B cell (primary cell): ENCODE measurements around the gene POLR1C. TPM values are rescaled to one million over a fixed set of nuclear protein-coding genes. Genes with fewer than 3 reads are reported as not detected.
"Not testable (repeated sequence)": the region's sequence is repeated elsewhere in the genome, so short reads cannot be mapped to it uniquely, and the experiment has no call there.

Experiments
- ATAC-seq: fragments of 200-7000 bp; cut with Tn5 transposase; one replicate; pipeline ENCODE4 v1.10.0; 2021; ENCODE audit warnings: low read depth, mild to moderate bottlenecking, moderate number of reproducible peaks, moderate library complexity
- CTCF ChIA-PET: fragments of 350-600 bp; sonication (Branson Sonifier 250); formaldehyde crosslinking; loops from one replicate; lab custom pipeline; 2021; ENCODE audit warnings: antibody characterized with exemption, inconsistent platforms; lab: Charles Lee
- POLR2A ChIA-PET: fragments of 350-600 bp; sonication (Branson Sonifier 250); formaldehyde crosslinking; loops from one replicate; lab custom pipeline; 2021; ENCODE audit warnings: antibody characterized with exemption; lab: Charles Lee
- DNase-seq: peaks from one replicate; pipeline ENCODE4 v3.0.0; 2013
- H2AFZ ChIP-seq: 2 replicates; pipeline ENCODE4 v1.6.1; 2012; ENCODE audit warnings: mild to moderate bottlenecking, low read depth, low read length; ENCODE audit not compliant: insufficient read depth, poor library complexity, severe bottlenecking
- H3K27ac ChIP-seq, 2 donors: 1 replicate in 1 of 2; 2 replicates in 1 of 2; pipeline ENCODE4 v1.5.1; 2012 to 2013; ENCODE audit warnings: low read length in 2 of 2, mild to moderate bottlenecking in 2 of 2, moderate library complexity in 1 of 2
- H3K27me3 ChIP-seq, 4 experiments: fragments of 200-600 bp in 1 of 4; sonication (generic) in 1 of 4; replicated peaks in 1 of 4; 1 replicate in 2 of 4; 2 replicates in 2 of 4; pipeline versions ENCODE4 v1.6.1 to v1.7.0; 2013 to 2016; ENCODE audit warnings: low read length in 3 of 4, mild to moderate bottlenecking in 2 of 4, mixed read lengths in 1 of 4, moderate library complexity in 1 of 4; ENCODE audit not compliant: insufficient read depth in 4 of 4, control insufficient read depth in 3 of 4; ENCODE audit errors: control extremely low read depth in 1 of 4
- H3K36me3 ChIP-seq, 2 experiments: replicated peaks in 1 of 2; 1 replicate in 1 of 2; 2 replicates in 1 of 2; pipeline versions ENCODE4 v1.6.1 to v1.7.1; 2013; ENCODE audit warnings: low read length in 1 of 2; ENCODE audit not compliant: insufficient read depth in 2 of 2, control insufficient read depth in 1 of 2; ENCODE audit errors: control extremely low read depth in 1 of 2, extremely low read depth in 1 of 2
- H3K4me1 ChIP-seq, 2 donors: fragments of 200-600 bp in 1 of 2; sonication (generic) in 1 of 2; 1 replicate in 1 of 2; 2 replicates in 1 of 2; pipeline versions ENCODE4 v1.5.1 to v1.6.1; 2013 to 2017; ENCODE audit warnings: low read length in 2 of 2; ENCODE audit not compliant: control insufficient read depth in 2 of 2, insufficient read depth in 2 of 2
- H3K4me2 ChIP-seq: replicated peaks from 2 replicates; pipeline ENCODE3; 2012; ENCODE audit warnings: mild to moderate bottlenecking, low read depth, low read length; ENCODE audit not compliant: poor library complexity, severe bottlenecking
- H3K4me3 ChIP-seq, 5 experiments: fragments of 200-600 bp in 1 of 5; sonication (generic) in 1 of 5; 1 replicate in 3 of 5; 2 replicates in 2 of 5; pipeline versions ENCODE4 v1.5.1 to v1.7.0; 2011 to 2016; ENCODE audit warnings: low read length in 4 of 5, mild to moderate bottlenecking in 4 of 5, low read depth in 2 of 5, control low read depth in 1 of 5, moderate library complexity in 1 of 5; ENCODE audit not compliant: insufficient read depth in 1 of 5; ENCODE audit errors: control extremely low read depth in 1 of 5, extremely low read depth in 1 of 5
- H3K79me2 ChIP-seq: fragments of 200-600 bp; sonication (generic); one replicate; pipeline ENCODE4 v1.6.0; 2016; ENCODE audit warnings: low read length; ENCODE audit not compliant: control insufficient read depth, insufficient read depth
- H3K9ac ChIP-seq: fragments of 200-600 bp; sonication (generic); 2 replicates; pipeline ENCODE4 v1.6.1; 2017; ENCODE audit warnings: mild to moderate bottlenecking, low read length, moderate library complexity
- H3K9me3 ChIP-seq, 3 donors: one replicate each; pipeline versions ENCODE4 v1.6.1 to v1.7.1; 2013; ENCODE audit warnings: low read length in 2 of 3; ENCODE audit not compliant: control insufficient read depth in 2 of 3, insufficient read depth in 1 of 3; ENCODE audit errors: control extremely low read depth in 1 of 3
- H4K20me1 ChIP-seq: 2 replicates; pipeline ENCODE4 v1.6.0; 2012; ENCODE audit warnings: mild to moderate bottlenecking, low read length; ENCODE audit not compliant: insufficient read depth, control insufficient read depth, poor library complexity, severe bottlenecking
- H3K27ac Mint-ChIP-seq: one replicate; pipeline ENCODE4 v1.8.0; 2021; ENCODE audit warnings: mixed read lengths
- H3K27me3 Mint-ChIP-seq: one replicate; pipeline ENCODE4 v1.8.0; 2021; ENCODE audit warnings: mixed read lengths
- H3K4me1 Mint-ChIP-seq: one replicate; pipeline ENCODE4 v1.8.0; 2021; ENCODE audit warnings: mixed read lengths
- H3K4me3 Mint-ChIP-seq: one replicate; pipeline ENCODE4 v1.8.0; 2021; ENCODE audit warnings: mixed read lengths
- H3K9me3 Mint-ChIP-seq: one replicate; pipeline ENCODE4 v1.8.0; 2022; ENCODE audit warnings: mixed read lengths; ENCODE audit not compliant: insufficient read depth
- CTCF ChIP-seq: fragments of 200-600 bp; IDR thresholded peaks from one replicate; pipeline ENCODE4 v1.8.0; 2022; ENCODE audit warnings: antibody characterized with exemption, mild to moderate bottlenecking
- EZH2 ChIP-seq: IDR thresholded peaks from 2 replicates; pipeline ENCODE4 v1.6.1; 2012; ENCODE audit warnings: borderline replicate concordance, low read depth, mild to moderate bottlenecking, moderate library complexity, low read length; ENCODE audit not compliant: insufficient read depth, poor library complexity, severe bottlenecking
- WGBS: methylation state at CpG from one replicate; pipeline ENCODE4 v1.1.5; 2013; ENCODE audit warnings: missing lambda C conversion rate; ENCODE audit not compliant: insufficient coverage; 5-methylcytosine and 5-hydroxymethylcytosine counted together
- intact Hi-C: fragments of 100-400 bp; cut with micrococcal nuclease; formaldehyde crosslinking; loops from one replicate; pipeline ENCODE4 v1.10.0; 2022
- polyA plus RNA-seq: library from polyadenylated mRNA; depleted of rRNA; stranded (reverse); fragments of >200 nt; gene quantifications from 2 replicates; pipeline ENCODE4 v1.2.3, GENCODE V29; 2012
- total RNA-seq, 2 donors: library from RNA; stranded (reverse); fragments of 120-200 nt in 1 of 2; gene quantifications; 1 replicate in 1 of 2; 2 replicates in 1 of 2; pipeline versions ENCODE4 v1.2.3 to v1.2.4, GENCODE V29; 2013 to 2022

Gene POLR1C
- total and polyA plus RNA-seq, 2 donors (not counting 1 experiment from before 2014, with no cell fraction given): 21.4 to 43.3 TPM

GRCh38 chr6:43544461-43544860, 27.6 kb downstream of the POLR1C start:
- Histone ChIP-seq H3K27me3 (no peaks in the 10 kb centered on the region), H3K9me3 (no peaks in the 10 kb centered on the region), H3K9ac (no peak overlapping the region), H4K20me1 (no peaks in the 10 kb centered on the region), H3K4me3 (no peak overlapping the region), H3K27ac (no peak overlapping the region), H3K79me2 (no peaks in the 10 kb centered on the region), H3K4me1 (no peaks in the 10 kb centered on the region), H2AFZ (no peak overlapping the region), H3K36me3 (peaks cover 0 to 57% of the 10 kb centered on the region in 2 experiments), H3K4me2 (no peak overlapping the region)
- POLR2A ChIA-PET: no interaction called here
- TF ChIP-seq CTCF (no peak), EZH2 (no peak)
- no peak overlapping the region for H3K27ac Mint-ChIP-seq
- peaks cover 6% of the 10 kb centered on the region for H3K4me1 Mint-ChIP-seq
- H3K9me3 Mint-ChIP-seq: no peaks in the 10 kb centered on the region
- no peak overlapping the region for H3K4me3 Mint-ChIP-seq
- ATAC-seq: peak; percentile 33
- intact Hi-C loops: no loop called here
- CTCF ChIA-PET: no interaction called here
- WGBS: no CpG with 5 or more reads among the region's 4 CpGs
- DNase-seq: no peak
- no peaks in the 10 kb centered on the region for H3K27me3 Mint-ChIP-seq

DNA sequence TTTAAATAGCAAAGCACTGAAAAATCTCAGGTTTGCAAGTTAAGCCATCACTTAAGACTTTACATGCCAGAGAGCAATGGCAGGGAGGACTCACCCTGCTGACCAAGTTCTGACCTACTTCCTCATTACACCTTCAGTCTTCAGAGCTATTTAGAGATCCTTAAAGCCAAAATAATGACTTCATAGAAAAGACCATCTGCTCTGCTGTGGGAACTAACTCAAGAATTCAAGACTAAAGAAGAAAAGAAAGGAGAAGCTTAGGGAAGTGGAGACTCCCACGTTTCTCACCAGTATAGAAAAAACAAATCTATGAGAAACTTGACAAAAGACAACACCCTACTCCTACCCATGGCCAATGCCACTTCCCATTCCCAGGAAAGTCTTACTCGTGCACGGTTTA, 30.3 kb downstream of the POLR1C start:
- Histone ChIP-seq H4K20me1 (no peaks in the 10 kb centered on the region), H3K79me2 (no peaks in the 10 kb centered on the region), H3K9ac (no peak overlapping the region), H3K4me3 (no peak overlapping the region), H3K27ac (peak overlapping the region; percentile 21 to 56), H2AFZ (no peak overlapping the region), H3K36me3 (peaks cover 6 to 64% of the 10 kb centered on the region in 2 experiments), H3K4me1 (no peaks in the 10 kb centered on the region), H3K4me2 (no peak overlapping the region), H3K27me3 (no peaks in the 10 kb centered on the region), H3K9me3 (no peaks in the 10 kb centered on the region)
- Mint-ChIP-seq H3K9me3 (no peaks in the 10 kb centered on the region), H3K27me3 (no peaks in the 10 kb centered on the region), H3K4me1 (peaks cover 3% of the 10 kb centered on the region), H3K4me3 (no peak overlapping the region), H3K27ac (peak overlapping the region; percentile 22)
- TF ChIP-seq EZH2 (no peak), CTCF (no peak)
- intact Hi-C loops: no loop called here
- WGBS: 100% methylated on average over 2 of the region's 3 CpGs
- CTCF ChIA-PET: no interaction called here
- ATAC-seq (no peak), DNase-seq (no peak)
- POLR2A ChIA-PET: no interaction called here

GRCh38 chr6:43557620-43558019, 40.7 kb downstream of the POLR1C start:
- POLR2A ChIA-PET, H3K4me3 Mint-ChIP-seq: not testable (repeated sequence)

More at GRCh38 chr6:43557620-43558019, 40.7 kb downstream of the POLR1C start:
- H3K4me1 Mint-ChIP-seq, DNase-seq, CTCF ChIA-PET, H3K27ac ChIP-seq, H3K79me2 ChIP-seq, H3K27me3 ChIP-seq, H3K27me3 Mint-ChIP-seq, H2AFZ ChIP-seq, H3K27ac Mint-ChIP-seq, H3K9me3 Mint-ChIP-seq, intact Hi-C loops, ATAC-seq, H3K9me3 ChIP-seq, H3K4me1 ChIP-seq, H4K20me1 ChIP-seq, H3K9ac ChIP-seq, H3K4me3 ChIP-seq, H3K4me2 ChIP-seq: not testable (repeated sequence)
- H3K36me3 ChIP-seq: peaks cover 23 to 62% of the 10 kb centered on the region in 2 experiments
- WGBS: no CpG with 5 or more reads among the region's 7 CpGs
